Measurements from ENCODE around the gene KCNQ5. TPM values are rescaled to one million over a fixed set of nuclear protein-coding genes. Genes with fewer than 3 reads are reported as not detected.

The KCNQ5 gene
- total and polyA plus RNA-seq, 2 of the 8 experiments (the other 6 are each of a cell fraction or from before 2014, with no cell fraction given) = 0.83 to 1.2 TPM

- POLR2A ChIA-PET (ENCODE audit: partially characterized antibody) = no interaction called here
- H2BK15ac ChIP-seq (ENCODE audit: low read length) = no peak overlapping the region
- CTCF ChIA-PET (ENCODE audit: partially characterized antibody) = no interaction called here
- no peak overlapping the region for H3K56ac ChIP-seq (replicated peaks; ENCODE audit: insufficient read length, low read depth, low read length)
- no peak overlapping the region for H3K4me2 ChIP-seq (ENCODE audit: insufficient read depth in 1 of 2, low read depth in 2 of 2, low read length in 2 of 2)
- no peaks in the 10 kb centered on the region for H3K23me2 ChIP-seq (ENCODE audit: low read depth, low read length)
- no peak overlapping the region for H3K4ac ChIP-seq (replicated peaks; ENCODE audit: insufficient read length, low read depth, low read length)
- no peaks in the 10 kb centered on the region for H3K27me3 ChIP-seq (replicated peaks in 1 of 4; ENCODE audit: control insufficient read depth in 3 of 4, extremely low read depth in 1 of 4, insufficient read depth in 3 of 4, low read length in 3 of 4)
- no peak overlapping the region for H4K8ac ChIP-seq (ENCODE audit: extremely low read depth, insufficient read depth, low read length)
- H3K23ac ChIP-seq (ENCODE audit: insufficient read length) = no peak overlapping the region
- H3K36me3 ChIP-seq (ENCODE audit: control insufficient read depth in 2 of 4, insufficient read depth in 4 of 4, low read length in 3 of 4) = no peaks in the 10 kb centered on the region
- no peak for FAIRE-seq
- no peak overlapping the region for H3K18ac ChIP-seq (ENCODE audit: extremely low read depth, low read length)
- H3K14ac ChIP-seq (ENCODE audit: insufficient read length) = no peak overlapping the region
- H3K79me2 ChIP-seq (ENCODE audit: control insufficient read depth in 1 of 2, insufficient read depth in 2 of 2, low read length in 2 of 2) = no peaks in the 10 kb centered on the region
- no peak overlapping the region for H2AK5ac ChIP-seq (ENCODE audit: low read depth, low read length)
- H2BK5ac ChIP-seq (ENCODE audit: low read depth, low read length) = no peak overlapping the region
- no peak overlapping the region for H2AFZ ChIP-seq (ENCODE audit: low read length)
- H3K27ac ChIP-seq (ENCODE audit: low read depth, low read length) = no peak overlapping the region
- H3K9ac ChIP-seq (replicated peaks in 1 of 4; ENCODE audit: extremely low read depth in 1 of 4, low read depth in 3 of 4, low read length in 3 of 4) = no peak overlapping the region
- H4K91ac ChIP-seq (replicated peaks; ENCODE audit: insufficient read length, low read length) = no peak overlapping the region
- no peak overlapping the region for H4K5ac ChIP-seq (ENCODE audit: insufficient read length, low read depth, low read length)
- no peak overlapping the region for H3K4me3 ChIP-seq (ENCODE audit: extremely low read depth in 1 of 4, insufficient read depth in 2 of 4, low read depth in 3 of 4, low read length in 4 of 4)
- no peaks in the 10 kb centered on the region for H3K4me1 ChIP-seq (replicated peaks in 1 of 4; ENCODE audit: control insufficient read depth in 3 of 4, insufficient read depth in 4 of 4, low read length in 3 of 4)
- H4K20me1 ChIP-seq (replicated peaks in 1 of 2; ENCODE audit: control insufficient read depth in 1 of 2, insufficient read depth in 2 of 2, low read length in 2 of 2) = no peaks in the 10 kb centered on the region
- H2BK20ac ChIP-seq (ENCODE audit: low read length) = no peak overlapping the region
- TF ChIP-seq CBX8 (IDR thresholded peaks at IDR 0.05; ENCODE audit: borderline replicate concordance, low read depth, low read length) (no peak), BRCA1 (IDR thresholded peaks at IDR 0.05; ENCODE audit: low read depth, low read length) (no peak), TBP (IDR thresholded peaks at IDR 0.05; ENCODE audit: low read depth, low read length) (no peak), TCF12 (IDR thresholded peaks at IDR 0.05; ENCODE audit: low read depth, low read length) (no peak), MAFK (IDR thresholded peaks at IDR 0.05; ENCODE audit: low read depth, low read length) (no peak), CTCF (IDR thresholded peaks at IDR 0.05; ENCODE audit: control extremely low read depth in 1 of 3, insufficient read depth in 1 of 3, low read depth in 1 of 3, low read length in 3 of 3) (no peak), SIRT6 (IDR thresholded peaks at IDR 0.05; ENCODE audit: low read length) (no peak), RAD21 (IDR thresholded peaks at IDR 0.05 in 1 of 2, conservative IDR thresholded peaks at IDR 0.05 in 1 of 2; ENCODE audit: low read depth in 2 of 2, low read length in 2 of 2) (no peak), SP4 (IDR thresholded peaks at IDR 0.05; ENCODE audit: low read length) (no peak)
- H3K79me1 ChIP-seq (ENCODE audit: low read depth, low read length) = no peaks in the 10 kb centered on the region
- H2BK12ac ChIP-seq (ENCODE audit: low read depth, low read length) = no peak overlapping the region
- H2BK120ac ChIP-seq (replicated peaks; ENCODE audit: low read depth, low read length) = no peak overlapping the region
- H3K9me3 ChIP-seq (ENCODE audit: insufficient read depth in 2 of 2, low read depth in 1 of 2, low read length in 1 of 2) = no peaks in the 10 kb centered on the region
- no peak for DNase-seq (ENCODE audit: low read depth in 1 of 2, low spot score in 2 of 2)
Measured at GRCh38 chr6:72876256-72876655, 254.4 kb downstream of the KCNQ5 start.

All from H1 (cell line).